Fibroblast of lung (primary cell): ENCODE measurements around the gene WNT2B. TPM values are rescaled to one million over a fixed set of nuclear protein-coding genes. Genes with fewer than 3 reads are reported as not detected.

Experiments used
- DNase-seq, 2 donors: peaks; one replicate each; pipeline versions ENCODE4 v3.0.0 to v3.0.0-alpha.2; 2010; ENCODE audit warnings: low read depth in 2 of 2
- H2AFZ ChIP-seq: 2 replicates; pipeline ENCODE4 v1.5.1; 2012; ENCODE audit warnings: low read length, control low read depth, inconsistent platforms
- H3K27ac ChIP-seq: 2 replicates; pipeline ENCODE4 v1.5.1; 2011; ENCODE audit warnings: low read length, control low read depth; ENCODE audit not compliant: insufficient read depth
- H3K27me3 ChIP-seq: 2 replicates; pipeline ENCODE4 v1.5.1; 2011; ENCODE audit warnings: mild to moderate bottlenecking, low read length; ENCODE audit not compliant: control insufficient read depth, insufficient read depth
- H3K36me3 ChIP-seq: 2 replicates; pipeline ENCODE4 v1.5.1; 2011; ENCODE audit warnings: low read length; ENCODE audit not compliant: control insufficient read depth, insufficient read depth
- H3K4me1 ChIP-seq: 2 replicates; pipeline ENCODE4 v1.5.1; 2011; ENCODE audit warnings: low read length; ENCODE audit not compliant: control insufficient read depth, insufficient read depth; ENCODE audit errors: extremely low read depth
- H3K4me2 ChIP-seq: 2 replicates; pipeline ENCODE4 v1.5.1; 2011; ENCODE audit warnings: low read length, control low read depth; ENCODE audit not compliant: insufficient read depth; ENCODE audit errors: extremely low read depth
- H3K4me3 ChIP-seq, 4 experiments: fragments of 200-600 bp in 1 of 4; sonication (generic) in 1 of 4; replicated peaks in 1 of 4; 2 replicates each; pipeline ENCODE4 v1.5.1; 2011 to 2016; ENCODE audit warnings: low read length in 4 of 4, low read depth in 3 of 4, mild to moderate bottlenecking in 3 of 4, control low read depth in 2 of 4, inconsistent platforms in 1 of 4, mixed read lengths in 1 of 4; ENCODE audit not compliant: insufficient read depth in 1 of 4; ENCODE audit errors: control extremely low read depth in 1 of 4
- H3K79me2 ChIP-seq: 2 replicates; pipeline ENCODE4 v1.5.1; 2012; ENCODE audit warnings: mild to moderate bottlenecking, low read length, inconsistent platforms; ENCODE audit not compliant: control insufficient read depth, insufficient read depth
- H3K9ac ChIP-seq: 2 replicates; pipeline ENCODE4 v1.5.1; 2011; ENCODE audit warnings: mild to moderate bottlenecking, low read length, control low read depth; ENCODE audit not compliant: insufficient read depth
- H3K9me3 ChIP-seq: 2 replicates; pipeline ENCODE4 v1.5.1; 2012; ENCODE audit warnings: low read depth, low read length; ENCODE audit not compliant: control insufficient read depth, insufficient read depth
- H4K20me1 ChIP-seq: 2 replicates; pipeline ENCODE4 v1.5.1; 2011; ENCODE audit warnings: low read length; ENCODE audit not compliant: control insufficient read depth, insufficient read depth; ENCODE audit errors: extremely low read depth
- EZH2 ChIP-seq: IDR thresholded peaks from 2 replicates; pipeline ENCODE4 v1.5.1; 2012; ENCODE audit warnings: low read length, control low read depth, mild to moderate bottlenecking; ENCODE audit errors: missing control alignments
- polyA minus RNA-seq: library from RNA; depleted of rRNA, polyadenylated mRNA; stranded (reverse); fragments of >200 nt; gene quantifications from 2 replicates; pipeline ENCODE4 v1.2.3, GENCODE V29; 2011; ENCODE audit warnings: low replicate concordance
- polyA plus RNA-seq, 2 donors: library from polyadenylated mRNA; depleted of rRNA in 1 of 2; stranded (reverse) in 1 of 2; unstranded in 1 of 2; fragments of >200 nt; gene quantifications; 2 replicates each; pipeline ENCODE4 v1.2.1, GENCODE V29; 2011 to 2012; ENCODE audit warnings: missing spikeins in 1 of 2
- total RNA-seq: library from RNA; depleted of rRNA; stranded (reverse); fragments of >200 nt; gene quantifications from 2 replicates; pipeline ENCODE4 v1.2.1, GENCODE V29; 2014
- TF ChIP-seq, protein P1 (sequence below), 2 donors: IDR thresholded peaks in 1 of 2; conservative IDR thresholded peaks in 1 of 2; 1 replicate in 1 of 2; 2 replicates in 1 of 2; pipeline ENCODE4 v1.5.1; 2011 to 2012; ENCODE audit warnings: low read length in 2 of 2, control low read depth in 1 of 2, inconsistent platforms in 1 of 2, low read depth in 1 of 2, mild to moderate bottlenecking in 1 of 2

Gene WNT2B
- 1.5 and 3.5 TPM in 2 replicates for total RNA-seq
- 1.3 and 2.0 TPM in 2 replicates for polyA plus RNA-seq
- polyA plus RNA-seq (2012): 1.7 and 1.9 TPM in 2 replicates
- 2.5 and 2.8 TPM in 2 replicates for polyA minus RNA-seq

- Histone ChIP-seq H2AFZ (peak within 1 kb of the TSS; percentile 78), H3K27me3 (peaks cover 23% of the 10 kb centered on the region)
These were observed at the start of gene WNT2B for GRCh38 chr1:112508278-112509004. Gene WNT2B (plus strand): TSS chr1:112508965. CDS start chr1:112509263, 298 bp downstream.

DNA sequence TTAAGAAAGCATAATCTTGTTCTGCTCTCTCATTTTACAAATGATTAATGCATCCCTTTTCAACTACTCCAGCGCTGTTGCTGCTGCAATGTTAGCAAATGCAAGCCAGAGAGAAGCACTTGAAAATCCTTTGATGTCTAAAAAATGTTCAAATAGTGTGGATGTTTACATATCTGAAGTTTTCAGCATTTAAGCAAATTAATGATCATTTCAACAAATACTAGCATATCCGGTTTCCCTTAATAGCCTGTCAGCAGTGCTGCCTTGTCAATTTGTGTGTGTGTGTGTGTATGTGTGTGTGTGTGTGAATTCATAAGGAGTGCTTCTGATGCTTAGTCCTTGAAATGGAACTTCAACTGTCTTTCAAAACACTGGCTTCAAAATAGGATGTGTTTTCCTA lies 48.1 kb upstream of the WNT2B start:
- Histone ChIP-seq H3K4me3 (no peak overlapping the region), H3K27me3 (no peaks in the 10 kb centered on the region), H3K4me1 (peaks cover 33% of the 10 kb centered on the region), H2AFZ (no peak overlapping the region), H3K27ac (no peak overlapping the region), H3K36me3 (peaks cover 10% of the 10 kb centered on the region), H3K9ac (no peak overlapping the region), H3K4me2 (no peak overlapping the region), H4K20me1 (no peaks in the 10 kb centered on the region), H3K79me2 (no peaks in the 10 kb centered on the region), H3K9me3 (no peaks in the 10 kb centered on the region)
- peak; percentile 40 to 51 for DNase-seq
- TF ChIP-seq EZH2: no peak
- TF ChIP-seq, protein P1, sequence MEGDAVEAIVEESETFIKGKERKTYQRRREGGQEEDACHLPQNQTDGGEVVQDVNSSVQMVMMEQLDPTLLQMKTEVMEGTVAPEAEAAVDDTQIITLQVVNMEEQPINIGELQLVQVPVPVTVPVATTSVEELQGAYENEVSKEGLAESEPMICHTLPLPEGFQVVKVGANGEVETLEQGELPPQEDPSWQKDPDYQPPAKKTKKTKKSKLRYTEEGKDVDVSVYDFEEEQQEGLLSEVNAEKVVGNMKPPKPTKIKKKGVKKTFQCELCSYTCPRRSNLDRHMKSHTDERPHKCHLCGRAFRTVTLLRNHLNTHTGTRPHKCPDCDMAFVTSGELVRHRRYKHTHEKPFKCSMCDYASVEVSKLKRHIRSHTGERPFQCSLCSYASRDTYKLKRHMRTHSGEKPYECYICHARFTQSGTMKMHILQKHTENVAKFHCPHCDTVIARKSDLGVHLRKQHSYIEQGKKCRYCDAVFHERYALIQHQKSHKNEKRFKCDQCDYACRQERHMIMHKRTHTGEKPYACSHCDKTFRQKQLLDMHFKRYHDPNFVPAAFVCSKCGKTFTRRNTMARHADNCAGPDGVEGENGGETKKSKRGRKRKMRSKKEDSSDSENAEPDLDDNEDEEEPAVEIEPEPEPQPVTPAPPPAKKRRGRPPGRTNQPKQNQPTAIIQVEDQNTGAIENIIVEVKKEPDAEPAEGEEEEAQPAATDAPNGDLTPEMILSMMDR (conservative IDR thresholded peaks at IDR 0.05 in 1 of 2, IDR thresholded peaks at IDR 0.05 in 1 of 2; ENCODE audit: low read depth in 1 of 2, low read length in 2 of 2): no peak

More at GRCh38 chr1:112508278-112509004, at the start of gene WNT2B:
- Histone ChIP-seq H3K79me2 (no peaks in the 10 kb centered on the region), H3K9ac (peak within 1 kb of the TSS; percentile 40), H4K20me1 (no peaks in the 10 kb centered on the region), H3K4me1 (no peaks in the 10 kb centered on the region), H3K36me3 (no peaks in the 10 kb centered on the region), H3K4me3 (peak within 1 kb of the TSS; percentile 47 to 59 (median 56)), H3K9me3 (no peaks in the 10 kb centered on the region), H3K4me2 (peak within 1 kb of the TSS; percentile 89), H3K27ac (no peak within 1 kb of the TSS)
- peak; percentile 90 for TF ChIP-seq EZH2
- TF ChIP-seq, protein P1 (conservative IDR thresholded peaks at IDR 0.05 in 1 of 2, IDR thresholded peaks at IDR 0.05 in 1 of 2; ENCODE audit: low read depth in 1 of 2, low read length in 2 of 2): no peak
- no peak for DNase-seq

DNA sequence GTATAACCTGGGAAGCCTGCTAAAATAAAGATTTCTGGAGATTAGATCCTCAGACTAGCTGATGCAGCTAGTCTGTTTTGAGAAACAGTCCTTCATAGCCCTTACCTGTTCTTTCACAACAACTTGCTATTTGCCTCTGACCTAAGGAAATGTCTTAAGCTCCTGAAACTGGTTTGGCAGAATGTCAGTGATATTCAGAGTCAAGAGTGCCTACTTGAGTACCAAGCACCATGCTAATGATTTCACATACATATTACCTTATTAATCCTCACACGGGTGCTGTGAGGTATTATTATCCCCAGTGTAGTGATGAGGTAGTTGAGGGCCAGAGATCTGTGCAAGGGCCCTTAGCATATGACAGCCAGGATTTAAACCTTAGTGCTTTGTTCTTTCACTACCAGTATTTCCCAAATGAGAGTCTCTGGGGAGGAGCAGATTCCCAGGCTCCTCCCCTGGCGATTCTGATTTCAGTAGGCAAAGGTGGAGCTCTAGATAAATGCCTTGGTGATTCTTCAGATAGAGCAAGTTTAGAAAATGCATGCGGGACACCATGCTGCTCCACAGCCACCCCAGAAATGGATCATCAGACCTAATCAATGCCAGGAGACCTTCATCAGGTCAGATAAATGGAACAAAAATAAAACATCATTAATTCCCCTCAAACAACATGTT lies 47.4 kb upstream of the WNT2B start:
- Histone ChIP-seq H4K20me1 (no peaks in the 10 kb centered on the region), H2AFZ (no peak overlapping the region), H3K79me2 (no peaks in the 10 kb centered on the region), H3K4me3 (no peak overlapping the region), H3K9ac (no peak overlapping the region), H3K4me1 (peaks cover 32% of the 10 kb centered on the region), H3K27ac (no peak overlapping the region), H3K36me3 (peaks cover 6% of the 10 kb centered on the region), H3K27me3 (no peaks in the 10 kb centered on the region), H3K4me2 (no peak overlapping the region), H3K9me3 (no peaks in the 10 kb centered on the region)
- TF ChIP-seq, protein P1 (conservative IDR thresholded peaks at IDR 0.05 in 1 of 2, IDR thresholded peaks at IDR 0.05 in 1 of 2; ENCODE audit: low read depth in 1 of 2, low read length in 2 of 2): no peak
- TF ChIP-seq EZH2: no peak
- DNase-seq: no peak
